Adrenal gland (tissue), 5 donors: ENCODE results near the gene EPHA4.

Experiments
- POLR2A ChIP-seq, 2 donors: fragments of 450-650 bp; IDR thresholded peaks; one replicate each; pipeline ENCODE4 v1.6.1; 2017; ENCODE audit warnings: antibody characterized with exemption in 2 of 2, mild to moderate bottlenecking in 2 of 2, moderate library complexity in 1 of 2
- TF ChIP-seq, protein P1 (sequence below), 6 experiments: fragments of 450-650 bp in 4 of 6; fragments of 200-600 bp in 2 of 6; sonication (generic) in 1 of 6; IDR thresholded peaks; 1 replicate in 5 of 6; 2 replicates in 1 of 6; pipeline versions ENCODE4 v1.5.1 to v1.8.0; 2016 to 2021; ENCODE audit warnings: antibody characterized with exemption in 6 of 6, mild to moderate bottlenecking in 2 of 6, moderate library complexity in 1 of 6
- donor health status: DM: no; HTN: no; CAD: no.

DNA sequence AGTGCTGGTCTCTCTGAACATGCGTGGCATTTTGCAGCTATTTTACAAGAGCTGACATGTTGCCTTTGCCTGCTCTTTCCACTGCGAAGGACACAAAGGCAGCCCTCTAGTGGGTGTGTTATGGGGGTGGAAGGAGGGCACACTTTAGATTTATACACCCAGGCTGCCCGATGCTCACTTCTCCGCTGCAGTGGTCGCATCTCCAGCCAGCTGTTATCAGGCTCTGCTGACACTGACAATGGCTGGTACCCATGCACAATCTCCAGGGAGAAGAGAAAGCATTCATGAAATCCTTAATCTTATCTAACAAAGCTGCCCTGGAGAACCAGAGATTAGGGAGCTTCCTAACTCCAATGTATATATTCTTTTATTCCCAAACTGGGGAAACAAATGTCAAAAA, 113.5 kb downstream of the EPHA4 start:
- TF ChIP-seq, protein P1, sequence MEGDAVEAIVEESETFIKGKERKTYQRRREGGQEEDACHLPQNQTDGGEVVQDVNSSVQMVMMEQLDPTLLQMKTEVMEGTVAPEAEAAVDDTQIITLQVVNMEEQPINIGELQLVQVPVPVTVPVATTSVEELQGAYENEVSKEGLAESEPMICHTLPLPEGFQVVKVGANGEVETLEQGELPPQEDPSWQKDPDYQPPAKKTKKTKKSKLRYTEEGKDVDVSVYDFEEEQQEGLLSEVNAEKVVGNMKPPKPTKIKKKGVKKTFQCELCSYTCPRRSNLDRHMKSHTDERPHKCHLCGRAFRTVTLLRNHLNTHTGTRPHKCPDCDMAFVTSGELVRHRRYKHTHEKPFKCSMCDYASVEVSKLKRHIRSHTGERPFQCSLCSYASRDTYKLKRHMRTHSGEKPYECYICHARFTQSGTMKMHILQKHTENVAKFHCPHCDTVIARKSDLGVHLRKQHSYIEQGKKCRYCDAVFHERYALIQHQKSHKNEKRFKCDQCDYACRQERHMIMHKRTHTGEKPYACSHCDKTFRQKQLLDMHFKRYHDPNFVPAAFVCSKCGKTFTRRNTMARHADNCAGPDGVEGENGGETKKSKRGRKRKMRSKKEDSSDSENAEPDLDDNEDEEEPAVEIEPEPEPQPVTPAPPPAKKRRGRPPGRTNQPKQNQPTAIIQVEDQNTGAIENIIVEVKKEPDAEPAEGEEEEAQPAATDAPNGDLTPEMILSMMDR (IDR thresholded peaks at IDR 0.05): no peak
- TF ChIP-seq POLR2A (IDR thresholded peaks at IDR 0.05): no peak
